T47D (cell line): Measurements from ENCODE around the gene TFEB.

Experiments used
- DNase-seq, 2 experiments: peaks; one replicate each; pipeline versions ENCODE4 v3.0.0 to v3.0.0-alpha.2; 2011 to 2012; ENCODE audit warnings: low read depth in 1 of 2, low spot score in 1 of 2
- JUND ChIP-seq: IDR thresholded peaks from 2 replicates; pipeline ENCODE4 v1.6.1; 2012; ENCODE audit warnings: low read depth
- in situ Hi-C: cut with HindIII; loops from 2 replicates; pipeline ENCODE4 v1.10.0; 2016; ENCODE audit warnings: low sequenced_read_pairs, low pct_unique_long_range_greater_than_20kb

The TFEB gene

GRCh38 chr6:41637194-41638001 lies 98.0 kb downstream of the TFEB start:
- in situ Hi-C loops: no loop called here
- no peak for TF ChIP-seq JUND
- DNase-seq: no peak

DNA sequence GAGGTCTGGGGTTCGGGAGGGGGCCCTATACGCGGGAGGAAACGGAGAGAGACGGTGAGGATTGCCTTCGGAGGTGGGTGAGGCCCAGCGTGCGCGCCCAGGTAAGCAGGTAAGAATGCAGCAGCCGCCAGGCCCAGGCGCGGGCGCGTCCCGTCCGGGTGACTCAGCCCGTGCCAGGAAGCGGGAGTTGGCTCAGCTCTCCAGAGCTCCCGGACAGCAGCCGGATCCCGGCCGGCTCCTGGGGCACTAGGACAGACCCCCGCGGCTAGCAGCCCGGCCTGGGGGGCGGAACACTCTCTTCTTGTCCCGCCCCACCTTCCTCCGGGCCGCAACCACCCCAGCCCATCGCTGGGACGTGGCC lies 98.6 kb downstream of the TFEB start:
- in situ Hi-C loops: no loop called here
- no peak for TF ChIP-seq JUND
- no peak for DNase-seq

- in situ Hi-C loops: no loop called here
- no peak for TF ChIP-seq JUND
- no peak for DNase-seq
These were observed 100.0 kb downstream of the TFEB start for GRCh38 chr6:41635365-41635764.

DNA sequence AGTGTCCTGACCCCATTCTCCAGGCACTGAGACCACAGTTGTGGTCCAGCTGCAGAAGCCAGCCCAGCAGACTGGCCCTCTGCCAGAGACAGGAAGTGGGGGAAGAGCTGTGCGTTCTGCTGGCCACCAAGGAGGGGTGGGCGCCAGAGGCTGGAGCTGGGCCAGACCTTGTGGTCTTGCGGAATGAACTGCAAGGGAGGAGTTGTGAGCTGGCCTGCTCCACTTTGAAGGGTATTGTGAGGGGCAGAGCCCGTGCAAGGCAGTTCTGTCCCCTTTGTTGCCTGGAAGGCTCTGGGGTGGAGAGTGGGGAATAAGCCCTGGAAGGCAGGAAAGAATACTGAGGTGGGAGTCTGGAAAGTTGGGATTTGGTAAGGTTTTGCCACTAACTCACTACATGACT lies 100.8 kb downstream of the TFEB start:
- in situ Hi-C loops: no loop called here

More for the DNA sequence above, 100.8 kb downstream of the TFEB start:
- TF ChIP-seq JUND: no peak
- no peak for DNase-seq
